GM12892 (cell line): ENCODE data around the gene ANAPC2.

ENCODE experiments used
- DNase-seq: peaks from one replicate; pipeline ENCODE4 v3.0.0; 2011; ENCODE audit not compliant: insufficient read length
- FAIRE-seq: peaks from 2 replicates; lab custom pipeline; 2011; peaks lifted over from hg19 to GRCh38; lab: Jason Lieb, UNC
- POLR2A ChIP-seq: IDR thresholded peaks from 2 replicates; pipeline ENCODE4 v1.6.1; 2011; ENCODE audit warnings: low read depth, low read length, control low read depth
- POLR2AphosphoS5 ChIP-seq: IDR thresholded peaks from 2 replicates; pipeline ENCODE4 v1.6.1; 2011; ENCODE audit warnings: low read depth, low read length, control low read depth
- TAF1 ChIP-seq: IDR thresholded peaks from 2 replicates; pipeline ENCODE4 v1.6.1; 2011; ENCODE audit warnings: low read depth, mild to moderate bottlenecking, control low read depth, low read length, borderline replicate concordance

The ANAPC2 gene

DNA sequence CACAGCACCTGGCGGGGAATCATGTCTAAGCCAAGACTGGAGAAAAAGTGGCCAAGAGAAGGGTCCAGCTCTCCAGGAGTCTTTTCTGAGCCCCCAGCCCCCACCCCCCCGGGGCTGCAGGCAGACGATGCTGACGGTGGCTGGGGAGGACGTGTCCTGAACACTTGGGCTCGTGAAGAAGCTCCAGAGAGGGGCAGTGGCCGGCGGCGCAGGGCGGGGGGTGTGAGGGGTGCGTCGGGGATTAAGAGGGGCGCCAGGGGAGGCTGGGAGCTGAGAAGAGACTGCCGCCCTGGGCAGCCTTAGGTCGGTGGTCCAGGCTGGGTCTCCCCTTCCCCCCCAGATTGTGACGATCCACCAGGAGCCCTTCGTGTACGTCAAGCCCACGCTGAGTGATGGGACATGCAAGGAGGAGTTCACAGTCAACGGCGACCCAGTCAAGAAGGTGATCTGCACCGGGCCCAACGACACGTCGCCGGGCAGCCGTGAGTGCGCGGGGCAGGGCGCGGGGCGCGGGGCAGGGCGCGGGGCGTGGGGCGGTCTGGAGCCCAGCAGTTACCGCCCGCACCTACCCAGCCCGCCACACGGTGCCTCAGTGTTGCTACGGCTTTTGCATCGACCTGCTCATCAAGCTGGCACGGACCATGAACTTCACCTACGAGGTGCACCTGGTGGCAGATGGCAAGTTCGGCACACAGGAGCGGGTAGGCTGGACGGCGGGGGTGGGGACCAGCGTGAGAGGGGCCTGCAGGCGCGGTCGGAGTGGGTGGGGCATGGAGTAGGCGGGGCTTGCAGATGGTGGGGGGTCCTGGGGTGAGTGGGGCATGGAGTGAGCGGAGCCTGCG, 27.4 kb downstream of the ANAPC2 start:
- FAIRE-seq (no peak), DNase-seq (no peak)
- TF ChIP-seq POLR2AphosphoS5 (no peak), POLR2A (no peak), TAF1 (no peak)

GRCh38 chr9:137160054-137160425, 28.3 kb downstream of the ANAPC2 start:
- TF ChIP-seq POLR2AphosphoS5: no peak
- FAIRE-seq: no peak

DNA sequence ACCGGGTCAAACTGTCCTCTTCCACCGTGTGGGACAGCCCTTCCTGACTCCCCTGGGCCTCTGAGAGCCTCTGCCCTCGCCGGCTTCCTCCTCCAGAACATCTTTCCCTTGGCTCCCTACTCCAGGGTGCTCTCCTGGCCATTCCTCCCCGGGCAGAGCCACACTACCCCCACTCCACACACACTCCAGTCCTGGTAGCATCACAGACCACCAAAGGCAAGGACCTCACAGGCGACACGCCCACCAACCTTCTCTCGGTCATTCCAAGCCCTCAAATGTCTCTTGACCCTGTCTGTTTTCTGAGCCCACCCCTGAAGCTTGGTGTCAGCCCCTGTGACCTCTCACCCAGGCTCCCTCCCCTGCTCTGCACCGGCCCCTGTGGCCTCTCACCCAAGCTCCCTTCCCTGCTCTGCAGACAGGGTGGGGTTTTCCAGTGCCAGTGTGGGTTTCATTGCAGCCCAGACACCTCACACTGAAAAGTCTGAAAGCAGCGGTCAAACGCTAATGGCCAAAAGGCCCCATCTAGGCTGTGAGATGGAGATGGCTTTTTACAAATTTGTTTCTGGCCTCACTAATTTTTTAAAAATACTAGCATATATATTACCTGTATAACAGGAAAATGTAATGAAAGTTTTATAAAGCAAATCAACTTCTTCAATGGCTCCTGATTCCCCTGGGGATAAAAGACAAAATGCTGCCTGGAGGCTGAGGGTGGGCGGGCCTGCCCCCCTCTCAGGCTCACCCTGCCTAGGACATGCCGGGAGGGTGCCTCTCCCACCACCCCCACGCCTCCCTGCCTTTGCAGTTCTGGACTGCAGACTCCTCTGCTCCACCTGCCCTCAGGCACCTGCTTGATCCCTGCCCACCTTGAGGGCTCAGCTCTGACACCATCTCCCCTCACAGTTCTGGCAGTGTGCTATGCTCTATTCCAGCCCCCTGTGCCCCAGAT, 29.0 kb downstream of the ANAPC2 start:
- DNase-seq (no peak), FAIRE-seq (peak; percentile 87)
- TF ChIP-seq TAF1 (no peak), POLR2AphosphoS5 (no peak), POLR2A (no peak)

More at GRCh38 chr9:137160054-137160425, 28.3 kb downstream of the ANAPC2 start:
- DNase-seq: no peak

- DNase-seq (no peak), FAIRE-seq (no peak)
- no peak for TF ChIP-seq POLR2AphosphoS5
These were observed 29.7 kb downstream of the ANAPC2 start for GRCh38 chr9:137158625-137159024.

DNA sequence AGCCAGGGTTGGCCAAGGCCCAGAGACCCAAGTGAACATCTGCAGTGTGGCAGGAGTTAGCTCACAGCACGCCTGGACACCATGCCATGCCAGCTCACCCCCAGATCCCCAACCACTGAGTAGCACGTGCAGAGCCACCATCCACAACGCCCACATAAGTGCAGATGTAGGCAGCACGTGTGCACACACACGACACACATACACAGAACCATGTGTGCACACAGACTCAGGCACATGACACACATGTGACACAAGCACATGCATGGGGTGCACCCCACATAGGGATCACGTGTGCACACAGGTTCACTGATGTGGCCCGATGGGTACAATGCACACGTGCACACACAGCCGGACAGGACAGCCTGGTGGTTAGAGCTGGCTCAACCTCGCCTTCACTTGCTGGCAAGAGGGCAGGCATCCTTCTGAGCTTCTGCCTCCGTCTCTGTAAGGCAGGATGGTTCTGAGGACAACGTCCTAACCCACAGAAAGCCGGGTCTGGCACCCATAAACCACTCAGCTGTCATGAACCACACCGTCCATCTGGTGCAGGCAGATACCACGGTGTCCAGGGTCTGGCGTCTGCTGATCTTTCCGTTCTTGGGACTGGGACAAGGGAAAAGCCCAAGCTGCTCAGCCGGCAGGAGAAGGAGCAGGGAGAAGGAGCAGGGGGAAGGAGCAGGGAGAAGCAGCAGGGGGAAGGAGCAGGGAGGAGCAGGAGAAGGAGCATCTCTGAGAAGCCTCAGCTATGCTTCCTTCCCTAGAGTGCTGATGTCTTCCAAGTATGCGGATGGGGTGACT, 30.5 kb downstream of the ANAPC2 start:
- TF ChIP-seq POLR2AphosphoS5 (no peak), TAF1 (no peak), POLR2A (no peak)
- FAIRE-seq: peak; percentile 69
- no peak for DNase-seq

DNA sequence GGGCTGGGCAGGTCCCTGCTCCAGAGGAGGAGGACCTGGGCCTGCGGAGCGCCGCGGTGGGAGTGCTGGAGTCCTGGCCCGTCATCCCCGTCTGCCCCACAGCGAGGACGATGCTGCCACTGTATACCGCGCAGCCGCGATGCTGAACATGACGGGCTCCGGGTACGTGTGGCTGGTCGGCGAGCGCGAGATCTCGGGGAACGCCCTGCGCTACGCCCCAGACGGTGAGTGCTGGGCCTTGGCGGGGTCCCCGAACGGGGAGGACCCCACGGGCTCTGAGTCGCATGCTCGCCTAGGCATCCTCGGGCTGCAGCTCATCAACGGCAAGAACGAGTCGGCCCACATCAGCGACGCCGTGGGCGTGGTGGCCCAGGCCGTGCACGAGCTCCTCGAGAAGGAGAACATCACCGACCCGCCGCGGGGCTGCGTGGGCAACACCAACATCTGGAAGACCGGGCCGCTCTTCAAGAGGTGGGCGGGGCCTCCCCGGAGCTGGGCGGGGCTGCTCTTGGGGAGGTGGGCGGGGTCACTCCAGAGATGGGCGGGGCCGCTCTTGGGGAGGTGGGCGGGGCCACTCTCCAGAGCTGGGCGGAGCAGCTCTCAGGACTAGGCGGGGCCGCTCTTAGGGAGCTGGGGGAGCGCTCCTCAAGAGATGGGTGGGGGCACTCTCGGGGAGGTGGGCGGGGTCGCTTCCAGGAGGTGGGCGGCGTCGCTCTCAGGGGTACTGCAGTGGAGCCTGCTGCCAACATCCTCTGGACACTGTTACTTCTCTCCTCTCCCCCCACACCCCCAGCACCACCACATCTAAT, 31.6 kb downstream of the ANAPC2 start:
- no peak for DNase-seq

GRCh38 chr9:137152844-137153405, 35.4 kb downstream of the ANAPC2 start:
- TF ChIP-seq POLR2AphosphoS5: no peak
- no peak for TF ChIP-seq TAF1
- no peak for TF ChIP-seq POLR2A
- FAIRE-seq (peak; percentile 73), DNase-seq (no peak)

More for the DNA sequence above, 31.6 kb downstream of the ANAPC2 start:
- TF ChIP-seq POLR2A (no peak), POLR2AphosphoS5 (no peak), TAF1 (no peak)
- peak; percentile 62 for FAIRE-seq

GRCh38 chr9:137150617-137151457, 37.5 kb downstream of the ANAPC2 start:
- peak; percentile 83 for DNase-seq
- TF ChIP-seq POLR2A (no peak), POLR2AphosphoS5 (no peak), TAF1 (no peak)
- peak; percentile 70 for FAIRE-seq

DNA sequence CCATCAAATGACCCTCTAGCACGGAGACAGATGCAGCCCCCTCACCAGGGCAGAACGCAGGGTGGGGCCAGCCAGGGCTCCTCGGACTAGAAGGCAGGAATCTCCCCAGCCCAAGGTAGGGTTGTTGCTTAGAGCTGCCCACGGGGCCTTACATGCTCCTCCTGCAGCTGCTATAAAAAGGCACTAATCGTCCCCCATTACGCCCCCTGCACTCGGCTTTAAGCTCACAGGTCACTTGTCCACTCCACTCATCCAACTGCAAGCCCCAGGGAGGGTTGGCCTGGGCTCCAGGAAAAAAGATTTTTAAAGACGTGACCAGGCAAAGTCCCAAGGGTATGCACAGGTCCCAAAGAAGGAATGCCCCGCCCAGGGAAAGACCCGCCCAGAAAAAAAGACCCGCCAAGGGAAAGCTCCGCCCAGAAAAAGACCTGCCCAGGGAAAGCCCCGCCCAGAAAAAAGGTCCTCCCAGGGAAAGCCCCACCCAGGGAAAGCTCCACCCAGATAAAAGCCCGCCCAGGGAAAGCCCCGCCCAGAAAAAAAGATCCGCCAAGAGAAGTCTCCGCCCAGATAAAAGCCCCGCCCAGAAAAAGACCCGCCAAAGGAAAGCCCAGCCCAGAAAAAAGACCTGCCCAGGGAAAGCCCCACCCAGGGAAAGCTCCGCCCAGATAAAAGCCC, 38.3 kb downstream of the ANAPC2 start:
- peak; percentile 74 for DNase-seq
- no peak for FAIRE-seq
- TF ChIP-seq POLR2AphosphoS5: no peak
- no peak for TF ChIP-seq TAF1
- TF ChIP-seq POLR2A: no peak
